ENCODE data around the gene PTPRT. TPM values are rescaled to one million over a fixed set of nuclear protein-coding genes. Genes with fewer than 3 reads are reported as not detected.

Gene PTPRT
- total RNA-seq, 1 experiment from 2014 or later: not detected

DNA sequence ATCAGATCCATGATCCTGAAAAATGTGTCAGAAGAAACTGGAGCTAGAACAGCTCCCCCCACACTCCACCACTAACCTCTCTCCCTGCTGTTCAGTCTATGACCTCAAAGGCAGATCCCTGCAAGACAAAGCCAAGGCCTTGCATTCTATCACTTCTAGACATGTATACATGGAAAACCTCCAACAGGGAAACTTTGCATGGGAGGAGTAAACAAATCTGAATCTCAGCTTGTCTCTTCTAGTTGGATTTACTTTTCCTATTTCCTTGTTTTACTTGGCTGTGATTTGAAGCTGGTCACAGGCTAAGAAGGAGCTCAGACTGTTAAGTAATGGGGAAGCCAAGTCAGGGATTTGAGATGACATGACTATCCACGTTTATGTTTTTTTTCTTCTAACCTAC lies 1114.8 kb downstream of the PTPRT start:
- no peak for DNase-seq (ENCODE audit: low read depth)

- DNase-seq (ENCODE audit: low read depth): no peak
Measured at GRCh38 chr20:42067596-42067995, 1122.1 kb downstream of the PTPRT start.

DNA sequence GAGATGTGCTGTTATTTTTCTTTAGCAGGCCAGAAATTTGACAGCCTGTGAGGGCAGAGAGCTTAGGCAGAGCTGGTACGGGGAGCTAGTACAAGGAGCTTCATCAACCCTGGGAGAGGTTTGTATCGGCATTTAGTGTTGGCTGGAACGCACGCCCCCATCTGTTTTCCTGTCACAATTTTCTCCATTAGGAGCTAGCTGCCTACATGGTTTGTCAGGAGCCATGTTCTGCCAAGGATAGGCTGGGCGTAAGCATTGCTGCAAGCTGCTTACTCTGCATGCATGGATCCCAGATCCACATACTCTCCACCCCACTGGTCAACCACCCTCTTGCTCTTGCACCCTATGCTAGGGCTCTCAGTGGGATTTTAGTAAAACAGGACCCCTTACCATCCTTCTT lies 1122.5 kb downstream of the PTPRT start:
- DNase-seq (ENCODE audit: low read depth): no peak

- no peak for DNase-seq (ENCODE audit: low read depth)
Measured at GRCh38 chr20:42063141-42063540, 1126.6 kb downstream of the PTPRT start.

DNA sequence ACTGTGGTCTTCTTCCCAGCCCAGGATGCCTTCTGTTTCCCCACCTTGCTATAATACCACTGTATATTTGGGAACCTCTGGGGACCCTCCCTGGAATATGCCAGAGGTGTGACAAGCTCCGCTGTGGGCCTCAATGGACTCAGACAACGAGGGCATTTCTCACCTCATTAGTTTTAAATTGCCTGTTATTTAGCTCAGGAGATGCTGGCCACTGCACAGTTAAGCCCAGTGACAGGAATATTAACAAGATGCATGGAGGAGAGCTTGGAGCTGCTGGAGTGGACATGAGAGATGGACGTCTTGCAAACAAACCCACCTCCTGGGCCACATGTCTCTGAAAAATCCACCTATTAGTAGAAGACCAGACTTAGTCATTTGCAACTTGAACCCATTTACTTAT lies 1136.4 kb downstream of the PTPRT start:
- DNase-seq (ENCODE audit: low read depth): no peak

DNA sequence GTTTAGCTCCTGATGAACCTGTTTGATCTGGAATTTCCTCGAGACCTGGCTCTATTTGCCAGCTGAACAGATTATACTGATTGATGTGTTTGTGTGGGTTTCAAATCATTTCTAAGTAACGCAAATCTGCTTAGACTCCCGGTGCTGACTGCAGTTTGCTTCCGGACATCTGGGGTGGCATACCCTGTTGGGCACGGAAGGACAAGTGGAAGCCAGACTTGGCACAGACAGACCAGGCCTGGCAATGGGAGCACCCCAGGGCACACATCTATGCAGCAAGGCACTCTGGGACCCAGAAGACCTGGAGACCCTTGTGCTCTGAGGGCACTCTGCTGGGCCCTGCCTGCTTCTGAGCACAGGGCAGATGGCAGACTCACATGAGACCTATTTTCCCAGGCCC lies 1137.8 kb downstream of the PTPRT start:
- no peak for DNase-seq (ENCODE audit: low read depth)

DNA sequence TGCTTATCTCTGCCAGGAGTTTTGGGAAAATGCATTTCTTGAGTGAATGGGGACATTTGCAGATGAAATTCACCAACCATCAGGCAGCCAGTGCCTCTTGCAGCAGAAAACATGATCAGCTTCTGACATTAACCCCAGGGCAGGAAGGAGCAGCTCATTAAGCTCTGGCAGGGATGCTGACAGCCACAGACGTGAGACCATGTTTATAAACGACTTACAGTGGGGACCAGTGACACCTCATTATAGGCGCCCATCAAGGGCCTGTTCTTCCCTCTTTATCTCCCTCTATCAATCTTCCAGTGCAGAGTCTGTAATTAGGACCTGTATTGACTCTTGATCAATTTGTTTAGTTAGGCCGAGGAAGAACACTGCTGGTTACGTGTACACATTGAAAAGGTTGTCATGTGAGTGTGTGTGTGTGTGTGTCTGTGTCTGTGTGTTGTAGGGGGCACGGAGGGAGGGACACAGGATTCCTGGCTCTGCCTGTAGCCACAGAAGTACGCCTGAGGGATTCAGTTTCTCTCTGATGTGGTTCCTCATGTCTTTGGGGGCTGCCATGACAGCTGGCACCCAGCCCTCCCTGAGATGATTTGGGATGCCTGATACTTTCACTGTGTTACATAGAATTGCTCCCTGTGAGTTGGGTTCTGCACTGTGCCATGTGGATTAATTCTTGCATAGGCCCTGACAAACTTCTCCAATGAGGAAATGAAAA lies 1143.2 kb downstream of the PTPRT start:
- DNase-seq (ENCODE audit: low read depth): no peak

DNA sequence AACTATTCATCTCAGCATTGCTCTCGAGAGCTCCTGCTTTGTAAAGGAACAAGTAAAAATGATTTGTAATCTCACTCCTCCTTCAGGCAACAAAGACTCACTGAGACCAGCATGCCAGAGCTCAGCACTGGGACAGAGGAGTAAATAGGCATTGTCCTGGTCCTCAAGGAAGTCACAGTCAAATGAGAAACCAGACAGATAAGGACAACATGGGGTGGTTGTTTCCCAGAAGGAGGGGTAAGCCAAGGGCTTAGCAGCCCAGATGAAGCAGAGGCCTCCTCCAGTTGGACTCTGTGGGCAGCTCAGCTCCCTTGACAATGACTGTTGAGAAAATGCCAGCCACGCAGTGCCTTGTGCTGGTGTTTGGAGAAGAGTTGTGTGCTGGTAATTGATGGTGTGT lies 1145.8 kb downstream of the PTPRT start:
- DNase-seq (ENCODE audit: low read depth): no peak

DNA sequence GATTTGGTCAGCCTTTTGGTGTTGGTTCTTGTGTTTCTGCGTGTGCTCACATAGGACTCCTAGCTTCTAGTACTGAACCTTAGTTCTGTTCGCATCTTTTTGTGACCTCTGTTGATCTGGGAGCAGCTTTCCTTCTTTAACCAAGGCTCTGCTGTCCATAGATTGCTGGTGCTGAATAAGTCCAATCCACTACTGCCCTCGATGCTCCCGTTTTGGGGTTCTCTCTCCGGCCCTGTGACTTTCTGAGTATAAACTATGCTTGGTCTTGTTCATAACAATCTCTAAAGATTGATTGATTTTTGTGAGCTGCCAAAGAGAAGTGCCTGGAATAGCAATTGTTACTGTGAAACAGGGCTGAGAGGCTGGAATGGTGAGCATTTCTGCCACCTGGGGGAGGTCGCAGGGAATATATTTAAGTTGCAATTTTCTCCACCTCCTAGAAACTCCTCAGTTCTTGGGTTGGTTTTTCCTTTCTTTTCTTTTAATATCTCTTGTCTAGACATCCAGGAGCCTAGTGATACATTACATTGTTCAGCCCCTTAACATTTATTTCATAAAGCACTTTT lies 1148.6 kb downstream of the PTPRT start:
- no peak for DNase-seq (ENCODE audit: low read depth)

- no peak for DNase-seq (ENCODE audit: low read depth)
Measured at GRCh38 chr20:42027746-42028268, 1161.9 kb downstream of the PTPRT start.

DNA sequence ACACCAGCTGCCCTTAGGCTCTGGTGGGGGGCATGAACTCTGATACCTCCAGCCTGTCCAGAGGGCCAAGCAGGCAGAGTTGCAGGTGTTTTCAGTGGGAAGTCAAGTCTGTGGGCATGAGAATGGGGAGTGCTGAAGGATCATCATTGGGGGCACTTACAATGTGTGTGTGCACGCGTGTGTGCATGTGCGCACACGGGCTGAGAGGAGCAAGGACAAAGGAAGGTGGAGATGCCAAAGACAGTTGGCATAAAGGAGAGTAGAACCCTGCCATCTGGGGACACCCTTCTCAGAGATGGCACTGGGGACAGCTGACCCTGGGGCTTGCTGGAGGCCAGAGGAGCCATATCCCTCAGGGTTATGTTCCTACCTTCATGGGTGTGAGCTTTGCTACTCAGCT lies 1163.1 kb downstream of the PTPRT start:
- no peak for DNase-seq (ENCODE audit: low read depth)

DNA sequence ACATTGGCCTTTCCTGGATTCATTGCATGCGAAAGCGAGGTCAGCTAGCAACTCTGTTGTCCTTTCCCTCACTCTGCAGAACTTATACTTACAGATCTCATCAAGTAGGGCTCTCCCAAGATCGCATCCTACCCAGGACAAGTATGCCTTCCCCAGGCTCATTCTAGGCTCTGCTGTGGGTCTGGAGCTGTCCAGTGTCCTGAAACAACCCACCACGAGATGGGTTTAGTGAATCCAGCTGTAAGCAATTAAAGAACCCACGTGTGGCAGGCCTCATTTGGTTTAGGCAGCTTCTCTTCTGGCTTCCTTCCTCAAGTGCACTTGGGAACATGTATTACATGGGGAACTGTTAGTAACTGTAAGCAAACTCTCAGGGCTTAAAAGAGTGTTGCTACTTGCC lies 1165.1 kb downstream of the PTPRT start:
- DNase-seq (ENCODE audit: low read depth): no peak

Data from LHCN-M2 (cell line).